ENCODE data around the gene RAPGEF6. TPM values are rescaled to one million over a fixed set of nuclear protein-coding genes. Genes with fewer than 3 reads are reported as not detected.
A peak's percentile ranks its signal among the peaks of the same experiment; 100 is the strongest.
"Not testable (repeated sequence)": the region's sequence is repeated elsewhere in the genome, so short reads cannot be mapped to it uniquely, and the experiment has no call there.

RAPGEF6 gene
- total RNA-seq, 6 experiments from 2014 or later, result 7.3 to 12.0 (median 10.2) TPM

GRCh38 chr5:131595088-131596033 lies 39.7 kb downstream of the RAPGEF6 start:
- H3K27me3 Mint-ChIP-seq (ENCODE audit: insufficient read depth), result no peaks in the 10 kb centered on the region
- DNase-seq, result no peak
- H3K4me1 Mint-ChIP-seq (ENCODE audit: low read depth), result peaks cover 15% of the 10 kb centered on the region
- H3K27ac Mint-ChIP-seq, result no peak overlapping the region
- no peak overlapping the region for H3K4me3 Mint-ChIP-seq
- no peaks in the 10 kb centered on the region for H3K9me3 Mint-ChIP-seq
- no peak for TF ChIP-seq CTCF (IDR thresholded peaks at IDR 0.05)
- peaks cover 28% of the 10 kb centered on the region for H3K36me3 Mint-ChIP-seq (ENCODE audit: low read depth)

- Mint-ChIP-seq H3K4me1 (ENCODE audit: low read depth) (peaks cover 15% of the 10 kb centered on the region), H3K27me3 (ENCODE audit: insufficient read depth) (no peaks in the 10 kb centered on the region), H3K9me3 (no peaks in the 10 kb centered on the region), H3K27ac (no peak overlapping the region), H3K36me3 (ENCODE audit: low read depth) (peaks cover 23% of the 10 kb centered on the region), H3K4me3 (no peak overlapping the region)
- no peak for TF ChIP-seq CTCF (IDR thresholded peaks at IDR 0.05)
- no peak for DNase-seq
These were observed 41.1 kb downstream of the RAPGEF6 start for GRCh38 chr5:131593921-131594320.

- H3K36me3 Mint-ChIP-seq (ENCODE audit: low read depth), result peaks cover 23% of the 10 kb centered on the region
- H3K27me3 Mint-ChIP-seq (ENCODE audit: insufficient read depth); DNase-seq; H3K4me3 Mint-ChIP-seq; H3K9me3 Mint-ChIP-seq: not testable (repeated sequence)
- peaks cover 15% of the 10 kb centered on the region for H3K4me1 Mint-ChIP-seq (ENCODE audit: low read depth)
- H3K27ac Mint-ChIP-seq, result peak overlapping the region; percentile 31; the same call in 1 of the 2 replicates
These were observed 41.6 kb downstream of the RAPGEF6 start for GRCh38 chr5:131593436-131593835.

GRCh38 chr5:131589510-131590348 lies 45.3 kb downstream of the RAPGEF6 start:
- peaks cover 6% of the 10 kb centered on the region for H3K36me3 Mint-ChIP-seq (ENCODE audit: low read depth)
- DNase-seq, result peak; percentile 52
- no peaks in the 10 kb centered on the region for H3K9me3 Mint-ChIP-seq
- TF ChIP-seq CTCF (IDR thresholded peaks at IDR 0.05), result peak; percentile 89
- peaks cover 32% of the 10 kb centered on the region for H3K4me1 Mint-ChIP-seq (ENCODE audit: low read depth)
- no peak overlapping the region for H3K4me3 Mint-ChIP-seq
- no peak overlapping the region for H3K27ac Mint-ChIP-seq
- peaks cover 2% of the 10 kb centered on the region; the same call in 1 of the 2 replicates for H3K27me3 Mint-ChIP-seq (ENCODE audit: insufficient read depth)

GRCh38 chr5:131587541-131587940 lies 47.5 kb downstream of the RAPGEF6 start:
- TF ChIP-seq CTCF (IDR thresholded peaks at IDR 0.05), result peak; percentile 24; the same call in 1 of the 2 replicates
- peak; percentile 22 for DNase-seq
- Mint-ChIP-seq H3K4me3 (no peak overlapping the region), H3K27ac (0 out of 2 replicates have a peak overlapping the region, but pooled peaks have one; percentile 11), H3K27me3 (ENCODE audit: insufficient read depth) (peaks cover 2% of the 10 kb centered on the region; the same call in 1 of the 2 replicates), H3K4me1 (ENCODE audit: low read depth) (peaks cover 36% of the 10 kb centered on the region), H3K36me3 (ENCODE audit: low read depth) (no peaks in the 10 kb centered on the region), H3K9me3 (no peaks in the 10 kb centered on the region)

Measured in HFFc6 (cell line).